GM12874 (cell line): ENCODE measurements around the gene USP10.

ENCODE experiments used
- CTCF ChIP-seq: IDR thresholded peaks from 2 replicates; pipeline ENCODE4 v1.5.1; 2011; ENCODE audit warnings: low read depth, mild to moderate bottlenecking, control low read depth, low read length, moderate library complexity; ENCODE audit not compliant: insufficient read depth

The USP10 gene

GRCh38 chr16:84821179-84821578, 121.4 kb downstream of the USP10 start:
- no peak for TF ChIP-seq CTCF

- TF ChIP-seq CTCF, result no peak
Measured at GRCh38 chr16:84821728-84822689, 122.2 kb downstream of the USP10 start.

- no peak for TF ChIP-seq CTCF
Measured at GRCh38 chr16:84822990-84823389, 123.2 kb downstream of the USP10 start.

GRCh38 chr16:84823484-84823883, 123.7 kb downstream of the USP10 start:
- no peak for TF ChIP-seq CTCF

- TF ChIP-seq CTCF, result no peak
Measured at GRCh38 chr16:84823926-84824325, 124.1 kb downstream of the USP10 start.

- no peak for TF ChIP-seq CTCF
Measured at GRCh38 chr16:84825896-84826557, 126.2 kb downstream of the USP10 start.

GRCh38 chr16:84826558-84826941, 126.8 kb downstream of the USP10 start:
- TF ChIP-seq CTCF, result no peak
